Astrocyte (in vitro differentiated cells and primary cell): ENCODE data around the gene FRYL. TPM values are rescaled to one million over a fixed set of nuclear protein-coding genes. Genes with fewer than 3 reads are reported as not detected.

ENCODE experiments used
- DNase-seq: peaks from one replicate; pipeline ENCODE4 v3.0.0-alpha.2; 2010; ENCODE audit warnings: low read depth
- FAIRE-seq: peaks from 2 replicates; lab custom pipeline; 2011; peaks lifted over from hg19 to GRCh38; lab: Jason Lieb, UNC
- H2AFZ ChIP-seq: 2 replicates; pipeline ENCODE4 v1.6.0; 2012; ENCODE audit warnings: low read depth, low read length, inconsistent platforms
- H3K27ac ChIP-seq: 2 replicates; pipeline ENCODE4 v1.5.1; 2011; ENCODE audit warnings: low read depth, low read length, inconsistent platforms
- H3K27me3 ChIP-seq: 2 replicates; pipeline ENCODE4 v1.6.0; 2011; ENCODE audit warnings: low read length, inconsistent platforms; ENCODE audit not compliant: insufficient read depth
- H3K36me3 ChIP-seq: 2 replicates; pipeline ENCODE4 v1.5.1; 2011; ENCODE audit warnings: low read length, inconsistent platforms; ENCODE audit not compliant: insufficient read depth
- H3K4me1 ChIP-seq: 2 replicates; pipeline ENCODE4 v1.5.1; 2011; ENCODE audit warnings: low read length, inconsistent platforms; ENCODE audit not compliant: insufficient read depth
- H3K4me2 ChIP-seq: 2 replicates; pipeline ENCODE4 v1.6.0; 2012; ENCODE audit warnings: low read length, inconsistent platforms
- H3K4me3 ChIP-seq: 2 replicates; pipeline ENCODE4 v1.5.1; 2011; ENCODE audit warnings: low read depth, mild to moderate bottlenecking, low read length, inconsistent platforms; ENCODE audit not compliant: insufficient read depth
- H3K79me2 ChIP-seq: 2 replicates; pipeline ENCODE4 v1.6.0; 2012; ENCODE audit warnings: mild to moderate bottlenecking, low read length, inconsistent platforms; ENCODE audit not compliant: insufficient read depth
- H3K9ac ChIP-seq: 2 replicates; pipeline ENCODE4 v1.6.0; 2012; ENCODE audit warnings: mild to moderate bottlenecking, low read length, inconsistent platforms
- H3K9me3 ChIP-seq: 2 replicates; pipeline ENCODE4 v1.5.1; 2012; ENCODE audit warnings: low read depth, mild to moderate bottlenecking, low read length, inconsistent platforms; ENCODE audit not compliant: insufficient read depth
- H4K20me1 ChIP-seq: 2 replicates; pipeline ENCODE4 v1.6.0; 2012; ENCODE audit warnings: low read length, inconsistent platforms; ENCODE audit not compliant: insufficient read depth
- H3K27ac Mint-ChIP-seq: one replicate; pipeline ENCODE4 v1.8.0; 2021; ENCODE audit warnings: mild to moderate bottlenecking, mixed read lengths; ENCODE audit not compliant: unreplicated experiment
- H3K27me3 Mint-ChIP-seq: one replicate; pipeline ENCODE4 v1.8.0; 2021; ENCODE audit warnings: low read depth, mixed read lengths; ENCODE audit not compliant: unreplicated experiment
- H3K36me3 Mint-ChIP-seq: one replicate; pipeline ENCODE4 v1.8.0; 2021; ENCODE audit warnings: low read depth, mixed read lengths; ENCODE audit not compliant: unreplicated experiment
- H3K4me1 Mint-ChIP-seq: one replicate; pipeline ENCODE4 v1.8.0; 2021; ENCODE audit warnings: low read depth, mixed read lengths; ENCODE audit not compliant: unreplicated experiment
- H3K4me3 Mint-ChIP-seq: one replicate; pipeline ENCODE4 v1.8.0; 2021; ENCODE audit warnings: mild to moderate bottlenecking, moderate library complexity, mixed read lengths; ENCODE audit not compliant: unreplicated experiment
- H3K9me3 Mint-ChIP-seq: one replicate; pipeline ENCODE4 v1.8.0; 2021; ENCODE audit warnings: mild to moderate bottlenecking, mixed read lengths; ENCODE audit not compliant: unreplicated experiment
- EZH2 ChIP-seq: IDR thresholded peaks from 2 replicates; pipeline ENCODE4 v1.6.1; 2012; ENCODE audit warnings: mild to moderate bottlenecking, low read length, inconsistent platforms; ENCODE audit not compliant: insufficient read depth
- total RNA-seq: library from RNA; stranded (reverse); gene quantifications from 2 replicates; pipeline ENCODE4 v1.2.1, GENCODE V29; 2021
- TF ChIP-seq, protein P1 (sequence below): IDR thresholded peaks from 2 replicates; pipeline ENCODE4 v1.5.1; 2011; ENCODE audit warnings: low read depth, mild to moderate bottlenecking, inconsistent platforms, low read length, moderate library complexity; ENCODE audit not compliant: insufficient read depth

Gene FRYL
- total RNA-seq, 1 donor from 2014 or later, result 70.0 TPM

DNA sequence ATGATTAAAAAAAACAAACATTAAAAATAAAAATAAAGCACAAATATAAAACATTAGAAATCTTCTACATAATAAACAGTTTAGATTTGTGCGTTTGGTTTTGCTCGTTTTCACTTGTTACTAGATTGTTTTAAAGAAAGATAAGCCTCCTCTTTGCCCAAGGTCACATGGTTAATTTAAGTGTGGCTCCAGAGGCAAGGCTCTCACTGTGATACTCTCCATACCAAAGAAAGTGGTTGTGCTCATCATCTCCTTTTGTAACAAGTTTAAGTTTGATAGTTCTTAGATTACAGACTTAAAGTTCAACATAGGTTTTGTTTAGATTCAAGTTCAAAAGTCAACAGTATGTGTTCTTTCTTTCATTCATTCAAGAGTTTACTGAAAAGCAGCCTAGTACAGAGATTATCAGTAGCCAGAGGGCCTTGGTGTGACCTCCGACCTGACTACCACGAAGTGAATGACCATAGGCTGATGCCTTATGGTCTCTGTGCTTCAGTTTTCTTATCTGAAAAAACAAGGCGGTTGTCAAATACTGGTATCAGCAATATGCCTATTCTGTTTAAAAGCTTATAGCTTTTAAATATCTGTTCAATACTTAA is 156.8 kb downstream of the FRYL start:
- Mint-ChIP-seq H3K4me3 (no peak overlapping the region), H3K4me1 (peaks cover 5% of the 10 kb centered on the region), H3K27ac (no peak overlapping the region), H3K36me3 (peaks cover 6% of the 10 kb centered on the region), H3K27me3 (no peaks in the 10 kb centered on the region), H3K9me3 (no peaks in the 10 kb centered on the region)
- no peak overlapping the region for H3K4me2 ChIP-seq
- peaks cover 5% of the 10 kb centered on the region for H3K79me2 ChIP-seq
- no peaks in the 10 kb centered on the region for H4K20me1 ChIP-seq
- no peak overlapping the region for H3K27ac ChIP-seq
- no peak overlapping the region for H2AFZ ChIP-seq
- no peaks in the 10 kb centered on the region for H3K9me3 ChIP-seq
- no peak for FAIRE-seq
- H3K27me3 ChIP-seq, result no peaks in the 10 kb centered on the region
- H3K9ac ChIP-seq, result no peak overlapping the region
- no peak overlapping the region for H3K4me3 ChIP-seq
- no peak for DNase-seq
- H3K36me3 ChIP-seq, result peaks cover 8% of the 10 kb centered on the region
- H3K4me1 ChIP-seq, result no peaks in the 10 kb centered on the region
- TF ChIP-seq EZH2, result no peak
- TF ChIP-seq, protein P1, sequence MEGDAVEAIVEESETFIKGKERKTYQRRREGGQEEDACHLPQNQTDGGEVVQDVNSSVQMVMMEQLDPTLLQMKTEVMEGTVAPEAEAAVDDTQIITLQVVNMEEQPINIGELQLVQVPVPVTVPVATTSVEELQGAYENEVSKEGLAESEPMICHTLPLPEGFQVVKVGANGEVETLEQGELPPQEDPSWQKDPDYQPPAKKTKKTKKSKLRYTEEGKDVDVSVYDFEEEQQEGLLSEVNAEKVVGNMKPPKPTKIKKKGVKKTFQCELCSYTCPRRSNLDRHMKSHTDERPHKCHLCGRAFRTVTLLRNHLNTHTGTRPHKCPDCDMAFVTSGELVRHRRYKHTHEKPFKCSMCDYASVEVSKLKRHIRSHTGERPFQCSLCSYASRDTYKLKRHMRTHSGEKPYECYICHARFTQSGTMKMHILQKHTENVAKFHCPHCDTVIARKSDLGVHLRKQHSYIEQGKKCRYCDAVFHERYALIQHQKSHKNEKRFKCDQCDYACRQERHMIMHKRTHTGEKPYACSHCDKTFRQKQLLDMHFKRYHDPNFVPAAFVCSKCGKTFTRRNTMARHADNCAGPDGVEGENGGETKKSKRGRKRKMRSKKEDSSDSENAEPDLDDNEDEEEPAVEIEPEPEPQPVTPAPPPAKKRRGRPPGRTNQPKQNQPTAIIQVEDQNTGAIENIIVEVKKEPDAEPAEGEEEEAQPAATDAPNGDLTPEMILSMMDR, result no peak

DNA sequence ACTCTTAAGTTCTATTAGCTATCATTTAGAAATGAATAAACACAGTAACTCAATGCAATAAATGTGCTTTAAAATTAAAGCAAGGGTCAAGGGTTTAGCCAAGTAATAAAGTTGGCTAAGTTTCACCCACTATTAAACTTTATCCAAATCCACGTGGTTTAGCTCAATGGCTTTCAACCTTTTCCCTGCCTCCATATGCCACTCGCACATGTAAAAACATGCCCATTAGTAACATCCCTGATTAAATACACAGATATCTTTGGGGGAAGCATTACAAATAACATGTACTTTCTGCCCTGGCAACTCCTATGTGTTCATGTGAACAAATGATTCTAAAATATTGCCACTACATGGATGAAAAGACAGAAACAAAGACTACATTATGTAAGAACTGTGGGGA is 159.2 kb downstream of the FRYL start:
- H3K27ac Mint-ChIP-seq, result no peak overlapping the region
- no peak overlapping the region for H3K9ac ChIP-seq
- H4K20me1 ChIP-seq, result no peaks in the 10 kb centered on the region
- H3K4me1 Mint-ChIP-seq, result peaks cover 5% of the 10 kb centered on the region
- H3K27me3 ChIP-seq, result no peaks in the 10 kb centered on the region
- H3K36me3 Mint-ChIP-seq, result peaks cover 12% of the 10 kb centered on the region
- no peak overlapping the region for H3K4me3 Mint-ChIP-seq
- no peak overlapping the region for H3K4me2 ChIP-seq
- peaks cover 12% of the 10 kb centered on the region for H3K36me3 ChIP-seq
- FAIRE-seq, result no peak
- DNase-seq, result no peak
- no peaks in the 10 kb centered on the region for H3K27me3 Mint-ChIP-seq
- no peak overlapping the region for H3K4me3 ChIP-seq
- TF ChIP-seq EZH2, result no peak
- TF ChIP-seq, protein P1, result no peak
- no peak overlapping the region for H2AFZ ChIP-seq
- H3K79me2 ChIP-seq, result no peaks in the 10 kb centered on the region
- no peaks in the 10 kb centered on the region for H3K9me3 Mint-ChIP-seq
- H3K27ac ChIP-seq, result no peak overlapping the region
- no peaks in the 10 kb centered on the region for H3K9me3 ChIP-seq
- no peaks in the 10 kb centered on the region for H3K4me1 ChIP-seq

DNA sequence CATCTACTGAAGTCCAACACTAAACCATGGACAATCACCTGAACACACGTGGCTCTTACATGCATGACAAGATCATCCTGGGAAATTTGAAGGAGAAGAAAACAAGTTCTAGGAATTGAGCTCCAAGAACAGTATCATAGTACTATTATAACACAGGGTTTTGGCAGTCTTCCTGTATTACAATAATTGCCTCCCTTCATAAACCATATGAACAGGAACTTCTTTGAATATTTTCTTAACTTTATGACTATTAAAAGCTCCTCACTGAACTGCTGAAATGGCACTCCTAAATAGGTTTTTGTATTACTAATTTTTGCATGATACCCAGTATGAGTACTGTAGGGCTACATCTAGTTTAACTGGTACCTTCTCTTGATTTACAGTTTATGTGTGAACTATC is 160.0 kb downstream of the FRYL start:
- no peak for TF ChIP-seq EZH2
- TF ChIP-seq, protein P1, result no peak
- Histone ChIP-seq H3K4me1 (no peaks in the 10 kb centered on the region), H2AFZ (no peak overlapping the region), H3K9ac (no peak overlapping the region), H3K27me3 (no peaks in the 10 kb centered on the region), H4K20me1 (no peaks in the 10 kb centered on the region), H3K4me2 (no peak overlapping the region), H3K36me3 (peaks cover 12% of the 10 kb centered on the region), H3K9me3 (no peaks in the 10 kb centered on the region), H3K27ac (no peak overlapping the region), H3K4me3 (no peak overlapping the region), H3K79me2 (no peaks in the 10 kb centered on the region)
- peaks cover 14% of the 10 kb centered on the region for H3K36me3 Mint-ChIP-seq
- H3K4me3 Mint-ChIP-seq, result no peak overlapping the region
- H3K27me3 Mint-ChIP-seq, result no peaks in the 10 kb centered on the region
- no peaks in the 10 kb centered on the region for H3K9me3 Mint-ChIP-seq
- H3K4me1 Mint-ChIP-seq, result peaks cover 5% of the 10 kb centered on the region
- FAIRE-seq, result no peak
- no peak overlapping the region for H3K27ac Mint-ChIP-seq
- DNase-seq, result no peak
